ENCODE data around the gene NXN.
A peak's percentile ranks its signal among the peaks of the same experiment; 100 is the strongest.
"Not testable (repeated sequence)": the region's sequence is repeated elsewhere in the genome, so short reads cannot be mapped to it uniquely, and the experiment has no call there.

Gene NXN

DNA sequence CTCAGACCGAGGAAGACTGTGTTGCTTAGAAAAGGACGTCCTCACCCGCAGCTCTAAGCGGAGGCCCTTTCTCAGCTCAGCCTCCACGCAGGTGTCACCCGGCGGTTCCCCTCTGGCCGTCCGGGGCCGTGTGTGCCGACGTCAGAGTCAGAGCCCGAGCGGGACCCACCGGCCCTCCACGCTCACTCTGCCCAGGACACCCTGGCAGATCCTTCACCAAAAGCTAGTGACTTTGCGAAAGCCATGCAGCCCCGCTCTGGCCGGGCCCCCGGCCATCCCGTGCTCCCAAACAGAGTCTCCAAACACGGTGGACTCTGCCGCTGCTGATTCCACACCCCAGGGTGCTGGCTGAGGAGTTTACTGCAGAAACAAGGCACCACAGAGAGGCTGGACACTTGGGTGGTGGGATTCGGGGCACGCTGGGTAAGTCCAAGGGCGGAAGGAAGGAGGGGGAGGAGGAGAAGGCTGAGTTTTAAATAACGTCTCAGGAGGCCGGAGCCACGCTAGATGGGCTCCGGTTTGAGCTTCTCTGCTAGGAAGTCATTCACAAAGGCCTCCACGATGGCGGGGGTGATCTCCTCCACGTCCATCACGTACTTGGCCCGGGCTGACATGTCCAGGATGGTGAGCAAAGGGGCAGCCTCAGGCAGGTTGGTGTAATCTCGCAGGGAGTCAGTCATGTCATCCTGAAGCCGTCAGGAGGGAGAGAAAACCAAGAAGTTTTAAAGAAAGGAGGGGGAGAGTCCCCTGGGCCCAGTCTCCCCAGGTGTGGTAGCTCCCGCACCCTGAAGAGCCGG lies 178.9 kb downstream of the NXN start:
- DNase-seq (ENCODE audit: low spot score): no peak

DNA sequence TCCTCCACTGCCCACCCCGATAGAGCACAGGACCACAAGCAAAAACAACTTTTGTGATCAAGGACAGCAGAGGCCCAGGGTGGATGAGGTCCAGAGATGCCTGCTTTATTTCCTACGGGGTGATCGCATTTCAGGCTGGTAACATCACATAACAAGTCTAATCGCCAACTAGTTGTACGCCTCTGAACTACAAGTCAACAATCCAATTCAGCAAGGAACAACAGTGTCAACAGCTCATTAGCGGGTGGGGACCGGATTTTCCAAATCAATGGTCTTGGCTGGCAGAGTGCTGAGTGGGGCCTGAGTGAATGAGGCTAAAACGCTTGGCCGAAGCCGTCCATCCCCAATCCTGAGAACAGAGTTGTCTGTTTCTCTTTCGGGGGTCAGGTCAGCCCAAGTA lies 180.3 kb downstream of the NXN start:
- no peak for DNase-seq (ENCODE audit: low spot score)

DNA sequence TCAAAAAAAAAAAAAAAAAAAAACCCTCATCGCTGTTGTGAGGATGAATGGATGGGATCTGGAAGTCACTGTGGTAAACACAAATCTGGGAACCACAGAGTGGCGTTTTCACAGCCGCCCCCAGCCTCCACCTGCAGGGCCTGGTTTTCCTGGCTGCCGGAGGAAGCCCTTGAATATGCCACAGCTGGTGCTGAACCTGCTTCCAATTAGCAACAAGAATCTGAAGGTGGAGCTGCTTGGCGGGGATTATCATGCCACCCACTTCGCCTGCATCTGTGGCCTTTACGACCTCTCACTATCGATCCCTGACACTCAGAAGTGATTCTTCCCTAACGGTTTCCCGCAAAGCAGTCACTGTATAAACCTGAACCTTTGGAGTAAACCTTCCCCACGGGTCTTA lies 181.3 kb downstream of the NXN start:
- DNase-seq (ENCODE audit: low spot score): no peak

DNA sequence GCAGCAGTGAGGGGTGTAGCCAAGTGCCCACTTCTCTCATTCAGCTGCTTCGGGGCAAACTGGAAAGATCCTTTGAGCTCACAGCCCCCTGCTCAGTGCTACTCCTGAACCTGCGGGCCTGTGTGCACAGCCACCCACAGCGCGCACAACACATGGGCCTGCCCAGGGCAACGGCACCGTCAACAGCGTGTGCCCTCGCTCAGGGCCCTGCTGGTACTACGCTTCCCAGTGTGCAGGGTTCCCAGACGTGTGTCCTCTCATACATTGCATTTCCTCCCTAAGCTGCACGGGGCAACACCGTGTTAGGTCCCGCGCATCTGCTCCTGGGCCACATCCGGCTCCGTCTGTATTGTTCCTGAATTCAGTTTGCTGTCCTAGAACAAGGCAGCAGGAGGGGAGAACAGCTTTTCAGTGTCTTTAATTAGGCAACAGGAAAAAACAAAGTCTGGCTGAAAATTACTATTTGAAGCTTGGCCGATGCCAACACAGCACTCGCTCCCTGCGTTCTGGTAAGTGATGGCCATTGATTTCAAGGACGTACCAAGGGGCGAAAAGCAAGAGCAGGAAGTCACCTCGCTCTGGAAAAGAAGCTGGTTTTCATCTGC lies 182.2 kb downstream of the NXN start:
- no peak for DNase-seq (ENCODE audit: low spot score)

DNA sequence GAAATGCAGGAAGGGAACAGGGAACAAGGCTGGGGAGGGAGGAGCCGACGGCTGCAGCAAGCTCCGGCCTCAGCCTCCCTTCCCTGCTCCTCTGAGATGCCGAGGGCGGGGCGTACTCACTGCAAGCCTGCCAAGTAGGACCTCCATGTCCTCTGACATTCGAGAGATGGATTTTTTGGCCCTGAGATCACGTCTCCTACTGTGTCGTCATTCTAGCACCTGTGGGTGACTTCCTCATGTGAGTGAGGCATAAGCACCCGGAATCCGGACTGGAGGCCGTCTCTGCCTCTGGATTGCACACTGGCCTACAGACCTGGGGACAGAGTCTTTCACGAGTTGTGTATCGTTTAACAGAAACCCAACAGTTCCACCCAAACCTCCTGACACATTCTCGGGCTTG lies 183.0 kb downstream of the NXN start:
- no peak for DNase-seq (ENCODE audit: low spot score)

DNA sequence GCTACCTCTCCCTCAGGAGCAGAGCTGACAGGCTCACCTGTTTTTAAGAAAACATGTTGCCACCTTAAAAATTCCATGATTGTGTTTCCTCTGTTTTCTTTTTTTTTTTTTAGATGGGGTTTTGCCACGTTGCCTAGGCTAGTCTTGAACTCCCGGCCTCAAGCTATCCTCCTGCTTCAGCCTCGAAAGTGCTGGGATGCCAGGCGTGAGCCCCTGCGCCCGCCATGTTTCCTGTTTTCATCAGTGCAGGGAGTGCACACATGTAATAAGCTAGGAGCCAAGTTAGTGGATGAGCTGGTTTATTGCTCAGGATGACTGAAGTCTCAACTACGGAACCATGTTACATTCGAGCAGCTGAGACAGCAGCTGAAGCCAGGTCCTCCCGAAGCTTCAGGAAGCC lies 183.9 kb downstream of the NXN start:
- no peak for DNase-seq (ENCODE audit: low spot score)

DNA sequence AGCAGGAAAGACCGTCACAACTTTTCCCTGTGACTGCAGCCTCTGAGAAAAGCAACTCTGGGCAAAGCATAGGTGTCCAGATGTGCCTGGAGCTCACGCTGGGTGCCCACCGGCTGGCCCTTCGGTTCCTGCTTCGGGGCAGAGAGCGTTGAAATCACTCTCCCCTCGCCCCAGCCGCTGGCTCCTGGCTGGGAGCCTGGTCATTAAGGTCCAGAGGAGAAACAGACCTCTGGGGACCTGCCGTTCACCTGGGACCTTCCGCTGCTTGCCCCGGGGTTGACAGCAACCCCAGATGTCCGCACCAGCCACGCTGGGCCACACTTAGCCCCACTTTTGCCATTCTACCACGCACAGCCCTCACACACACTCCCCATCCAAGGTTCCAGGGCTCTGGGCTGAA lies 184.3 kb downstream of the NXN start:
- DNase-seq (ENCODE audit: low spot score): no peak

DNA sequence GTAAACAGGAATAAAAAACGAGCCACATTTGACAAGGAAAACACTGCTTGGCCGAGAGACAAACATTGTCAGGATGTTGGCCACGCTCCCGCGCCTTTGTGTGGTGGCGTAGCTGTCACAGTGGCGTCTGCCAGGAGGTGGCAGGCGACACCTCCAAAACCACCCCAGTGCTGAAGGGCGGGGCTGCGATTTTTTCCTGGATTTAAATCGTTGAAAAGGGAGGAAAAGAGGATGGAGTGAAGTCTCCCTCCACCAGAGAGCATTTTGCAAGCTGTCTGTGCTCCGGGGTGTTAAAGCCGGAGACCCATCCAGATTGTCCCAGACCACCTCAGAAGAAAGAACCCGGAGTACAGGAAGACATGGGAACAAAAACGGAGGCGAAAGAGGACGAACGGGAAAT lies 184.7 kb downstream of the NXN start:
- peak; percentile 27 for DNase-seq (ENCODE audit: low spot score)

DNA sequence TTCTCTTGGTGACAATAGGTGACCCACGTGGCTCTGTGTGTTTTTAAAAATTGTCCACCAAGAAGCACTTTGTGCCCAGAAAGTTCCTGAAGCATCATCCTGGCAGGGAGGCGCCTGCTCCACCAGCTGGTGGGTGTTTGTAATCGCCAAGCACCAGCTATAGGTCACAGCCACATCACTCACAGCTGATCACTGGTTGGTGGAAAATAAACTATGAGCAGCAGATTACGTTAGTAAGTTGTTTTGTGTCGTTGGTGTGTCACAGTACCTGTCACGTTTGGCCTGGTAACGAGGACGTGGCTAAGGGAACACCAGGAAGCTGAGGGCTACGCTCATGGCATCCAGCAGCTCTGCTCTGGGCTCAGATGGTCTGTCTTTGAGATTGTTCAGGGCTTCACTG lies 187.3 kb downstream of the NXN start:
- no peak for DNase-seq (ENCODE audit: low spot score)

DNA sequence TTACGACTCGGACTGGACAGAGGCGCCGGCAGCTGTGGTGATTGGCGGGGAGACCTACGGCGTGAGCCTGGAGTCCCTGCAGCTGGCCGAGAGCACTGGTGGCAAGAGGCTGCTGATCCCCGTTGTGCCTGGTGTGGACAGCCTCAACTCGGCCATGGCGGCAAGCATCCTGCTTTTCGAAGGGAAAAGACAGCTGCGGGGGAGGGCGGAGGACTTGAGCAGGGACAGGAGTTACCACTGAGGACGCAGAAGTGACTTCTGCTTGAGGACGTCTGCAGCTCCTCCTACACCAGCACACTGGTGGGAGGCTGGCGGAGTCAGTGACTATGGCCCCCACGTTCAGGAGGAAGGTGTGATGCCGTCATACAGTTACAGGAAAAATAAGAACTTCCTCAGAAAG lies 187.7 kb downstream of the NXN start:
- no peak for DNase-seq (ENCODE audit: low spot score)

DNA sequence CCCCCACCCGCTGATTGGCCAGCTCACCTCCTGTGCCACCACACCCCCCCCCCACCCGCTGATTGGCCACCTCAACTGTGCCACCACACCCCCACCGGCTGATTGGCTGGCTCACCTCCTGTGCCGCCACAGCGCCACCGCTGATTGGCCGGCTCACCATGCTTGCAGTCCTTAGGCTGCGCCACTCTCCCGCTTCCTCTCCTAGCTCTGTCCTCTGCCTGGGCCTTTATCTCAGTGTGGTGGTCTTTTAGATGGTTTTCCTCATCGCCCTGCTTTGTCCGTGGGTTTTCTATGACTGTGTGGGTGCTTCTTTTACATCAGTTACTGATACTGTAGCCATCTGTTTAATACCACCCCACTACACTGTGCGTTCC lies 188.7 kb downstream of the NXN start:
- not testable (repeated sequence) for DNase-seq (ENCODE audit: low spot score)

DNA sequence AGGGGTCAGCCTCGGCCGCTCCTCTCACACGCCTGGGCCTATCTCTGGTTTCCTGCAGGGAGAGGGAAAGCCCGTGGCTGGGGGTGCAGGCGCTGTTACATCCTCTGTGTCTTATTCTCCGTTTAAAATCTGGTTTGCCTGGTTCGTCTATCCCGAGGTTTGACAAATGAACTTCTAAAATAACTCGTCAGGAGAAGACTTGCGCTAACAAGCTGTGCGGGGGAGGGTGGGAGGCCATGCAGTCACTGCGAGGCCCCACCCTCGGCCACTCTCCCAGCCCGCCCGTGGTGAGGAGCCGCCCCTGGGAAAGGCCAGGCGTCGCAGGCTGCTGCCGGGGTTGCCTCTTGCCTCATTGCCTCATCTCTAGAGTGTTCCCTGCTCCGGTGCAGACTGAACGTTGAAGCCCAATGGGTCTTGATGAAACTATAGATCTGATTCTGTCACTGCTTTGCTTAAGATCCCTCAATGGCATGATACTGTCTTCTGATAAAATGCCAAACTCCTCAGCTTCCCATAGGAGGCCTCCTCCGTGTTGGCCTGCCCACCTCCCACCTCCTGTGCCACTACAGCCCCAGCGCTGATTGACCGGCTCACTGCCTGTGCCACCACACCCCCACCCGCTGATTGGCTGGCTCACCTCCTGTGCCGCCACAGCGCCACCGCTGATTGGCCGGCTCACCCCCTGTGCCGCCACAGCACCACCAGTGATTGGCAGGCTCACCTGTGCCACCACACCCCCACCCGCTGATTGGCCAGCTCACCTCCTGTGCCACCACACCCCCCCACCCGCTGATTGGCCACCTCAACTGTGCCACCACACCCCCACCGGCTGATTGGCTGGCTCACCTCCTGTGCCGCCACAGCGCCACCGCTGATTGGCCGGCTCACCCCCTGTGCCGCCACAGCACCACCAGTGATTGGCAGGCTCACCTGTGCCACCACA lies 189.4 kb downstream of the NXN start:
- DNase-seq (ENCODE audit: low spot score): not testable (repeated sequence)

DNA sequence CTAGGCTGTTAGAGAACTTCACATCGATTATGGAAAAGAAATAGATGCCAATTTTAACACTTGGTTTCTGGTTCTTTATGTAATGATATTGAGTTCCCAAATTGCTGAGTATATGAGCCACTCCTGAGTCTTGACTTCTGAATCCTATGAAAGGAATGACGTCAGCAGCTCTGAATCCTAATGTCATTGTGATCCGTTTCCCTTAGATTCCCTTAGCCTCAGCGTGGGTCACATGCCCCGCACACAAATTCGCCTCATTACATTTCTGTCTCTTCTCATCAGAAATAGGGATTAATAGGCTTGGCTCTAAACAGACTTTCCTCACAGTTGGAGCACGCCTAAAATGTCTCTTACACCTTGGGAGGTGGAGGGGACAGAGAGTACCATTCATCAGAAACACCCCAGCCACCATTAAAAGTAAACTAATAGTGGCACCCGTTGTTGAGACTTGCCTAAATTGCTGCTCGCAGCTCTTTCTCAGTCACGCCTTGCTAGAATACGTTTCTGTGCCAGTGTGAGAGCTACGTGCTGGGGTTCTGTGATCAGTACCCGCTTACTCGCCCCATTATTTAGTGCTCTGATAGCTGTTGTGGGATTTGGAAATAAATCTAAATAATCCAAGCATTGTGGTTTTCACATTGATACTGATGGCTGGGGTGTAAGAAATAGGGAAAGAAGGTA lies 190.3 kb downstream of the NXN start:
- no peak for DNase-seq (ENCODE audit: low spot score)

DNA sequence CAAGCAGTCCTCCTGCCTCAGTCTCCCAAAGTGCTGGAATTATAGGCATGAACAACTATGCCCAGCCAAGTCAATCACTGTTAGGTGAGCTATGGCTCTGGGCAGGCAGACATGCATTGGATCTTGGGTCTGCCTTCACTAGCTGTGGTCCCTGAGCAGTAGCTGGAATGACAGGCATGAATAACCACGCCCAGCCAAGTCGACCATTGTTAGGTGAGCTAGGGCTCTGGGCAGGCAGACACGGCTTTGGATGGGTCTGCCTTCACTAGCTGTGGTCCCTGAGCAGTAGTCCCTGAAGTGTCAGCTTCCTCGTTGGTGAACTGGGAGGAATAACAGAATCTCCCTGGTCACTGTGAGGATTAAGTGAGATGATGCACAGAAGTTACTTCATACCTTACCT lies 191.0 kb downstream of the NXN start:
- DNase-seq (ENCODE audit: low spot score): no peak

DNA sequence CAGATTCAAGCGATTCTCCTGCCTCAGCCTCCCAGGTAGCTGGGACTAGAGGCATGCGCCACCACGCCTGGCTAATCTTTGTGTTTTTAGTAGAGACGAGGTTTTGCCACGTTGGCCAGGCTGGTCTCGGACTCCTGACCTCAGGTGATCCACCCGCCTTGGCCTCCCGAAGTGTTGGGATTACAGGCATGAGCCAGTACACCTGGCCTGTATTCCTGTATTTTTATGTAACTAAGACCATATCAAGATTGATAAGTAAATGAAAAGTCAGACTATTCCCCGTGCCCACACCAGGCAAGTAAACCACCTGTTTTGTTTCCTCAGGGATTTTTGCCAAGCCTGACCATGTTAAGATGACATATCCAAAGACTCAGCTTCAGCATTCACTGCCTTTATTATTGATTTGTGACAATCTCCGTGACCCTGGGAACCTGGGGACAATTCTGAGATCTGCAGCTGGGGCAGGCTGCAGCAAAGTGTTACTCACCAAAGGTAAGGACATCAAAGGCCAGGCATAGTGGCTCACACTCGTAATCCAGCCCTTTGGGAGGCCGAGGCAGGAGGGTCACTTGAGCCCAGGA lies 191.8 kb downstream of the NXN start:
- DNase-seq (ENCODE audit: low spot score): no peak

DNA sequence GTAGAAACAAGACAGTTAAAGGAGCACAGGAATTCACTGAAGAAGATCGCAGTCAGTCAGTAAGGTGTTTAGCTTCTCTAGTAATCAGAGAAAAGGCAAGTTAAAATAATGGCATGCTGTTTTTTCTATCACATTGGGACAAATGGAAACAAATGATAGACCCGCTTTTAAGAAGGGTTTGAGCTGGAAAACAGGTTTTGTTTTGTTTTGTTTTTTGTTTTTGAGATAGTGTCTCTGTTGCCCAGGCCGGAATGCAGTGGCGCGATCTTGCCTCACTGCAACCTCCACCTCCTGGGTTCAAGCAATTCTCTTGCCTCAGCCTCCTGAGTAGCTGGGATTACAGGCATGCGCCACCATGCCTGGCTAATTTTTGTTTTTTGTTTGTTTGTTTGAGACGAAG lies 193.7 kb downstream of the NXN start:
- not testable (repeated sequence) for DNase-seq (ENCODE audit: low spot score)

DNA sequence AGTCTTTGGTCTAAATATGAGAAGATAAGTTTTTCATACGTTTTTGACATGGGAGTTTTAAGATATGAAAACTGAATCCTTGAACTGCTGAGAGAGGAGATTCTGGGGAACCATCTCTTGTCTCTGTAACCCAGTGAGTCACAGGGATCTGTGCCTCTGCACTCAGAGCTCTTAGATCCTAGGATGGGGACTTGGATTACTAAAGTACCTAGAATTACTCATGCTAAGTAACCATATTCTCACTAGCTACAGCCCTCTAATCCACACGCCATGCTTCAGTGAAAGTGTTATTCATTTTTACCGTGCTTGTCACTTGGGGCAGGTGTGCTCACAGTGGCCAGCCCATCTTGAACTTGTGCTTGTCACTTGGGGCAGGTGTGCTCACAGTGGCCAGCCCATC lies 195.4 kb downstream of the NXN start:
- no peak for DNase-seq (ENCODE audit: low spot score)

DNA sequence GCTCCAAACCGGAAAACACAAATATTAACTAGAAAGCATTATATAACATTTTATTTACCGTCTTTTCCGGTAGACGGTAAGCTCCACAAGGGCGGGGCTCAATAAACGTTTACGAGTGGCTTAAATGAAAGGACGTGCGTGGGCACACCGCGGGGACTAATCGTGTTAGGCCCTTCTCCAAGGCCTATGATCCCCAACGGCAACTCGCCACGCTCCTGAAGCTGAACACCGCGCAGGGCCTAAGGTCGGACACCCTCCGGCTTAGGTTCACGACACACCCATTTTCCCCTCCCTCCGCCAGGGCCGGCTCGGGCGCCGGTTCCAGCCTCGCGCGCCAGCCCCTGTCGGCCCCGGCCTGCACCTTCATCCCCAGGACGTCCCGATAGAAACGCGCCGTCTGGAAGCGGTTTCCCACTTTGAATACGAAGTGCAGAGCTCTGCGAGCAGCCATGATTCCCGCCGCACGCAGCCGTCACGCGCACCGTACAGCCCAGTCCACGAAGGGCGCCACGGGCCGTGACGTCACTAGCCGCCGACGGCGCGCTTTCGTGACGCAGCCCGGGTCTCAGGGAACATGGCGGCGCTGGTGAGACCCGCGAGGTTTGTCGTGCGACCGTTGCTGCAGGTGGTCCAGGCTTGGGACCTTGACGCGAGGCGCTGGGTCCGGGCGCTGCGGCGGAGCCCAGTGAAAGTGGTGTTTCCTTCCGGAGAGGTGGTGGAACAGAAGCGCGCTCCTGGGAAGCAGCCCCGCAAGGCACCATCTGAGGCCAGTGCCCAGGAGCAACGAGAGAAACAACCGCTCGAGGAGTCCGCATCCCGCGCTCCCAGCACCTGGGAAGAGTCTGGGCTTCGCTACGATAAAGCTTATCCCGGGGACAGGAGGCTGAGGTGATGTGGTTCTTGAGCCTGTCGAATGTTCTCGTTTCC lies 197.5 kb downstream of the NXN start, which contains the start of the genes GLOD4 and MRM3:
TSS of gene GLOD4 (minus strand) at position 476 of the 927 bp plus-strand sequence. CDS start at position 451, 25 bp downstream.
TSS of gene MRM3 (plus strand) at position 549 of the 927 bp plus-strand sequence. CDS start at position 575, 26 bp downstream.
- DNase-seq (ENCODE audit: low spot score): peak; percentile 93

DNA sequence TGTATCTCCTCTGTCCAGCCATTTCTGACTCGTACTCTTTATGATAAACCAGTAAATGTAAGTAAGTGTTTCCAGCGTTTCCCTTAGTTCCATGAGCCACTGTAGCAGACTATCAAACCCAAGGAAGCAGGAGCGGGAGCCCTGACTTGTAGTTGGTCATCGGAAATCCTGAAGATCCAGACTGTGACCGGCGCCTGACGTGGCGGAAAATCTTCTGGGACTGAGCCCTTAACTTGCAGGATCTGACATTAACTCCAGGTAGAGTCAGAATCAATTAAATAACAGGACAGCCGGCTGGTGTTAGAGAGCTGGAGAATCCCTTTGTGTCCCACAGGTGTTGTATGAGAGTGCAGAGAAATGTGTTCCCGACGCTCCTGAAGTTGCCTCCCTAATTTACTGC lies 201.5 kb downstream of the NXN start:
- no peak for DNase-seq (ENCODE audit: low spot score)

DNA sequence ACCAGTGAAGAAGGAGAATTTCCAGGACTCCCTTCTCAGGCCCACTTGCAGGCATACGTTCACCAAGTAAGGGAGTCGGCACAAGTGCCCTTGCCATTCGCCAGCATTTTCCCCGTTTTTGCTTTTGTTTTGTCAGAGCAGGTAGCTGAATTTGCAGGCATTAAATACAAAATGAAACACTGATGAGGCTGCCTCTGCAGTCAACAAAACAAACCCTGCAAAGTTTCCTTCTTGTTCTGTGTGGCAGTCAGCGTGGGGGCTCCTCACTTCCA lies 205.3 kb downstream of the NXN start:
- no peak for DNase-seq (ENCODE audit: low spot score)
